GM10847 (cell line): ENCODE measurements around the gene DDX42.
A peak's percentile ranks its signal among the peaks of the same experiment; 100 is the strongest.

ENCODE experiments used
- POLR2A ChIP-seq: IDR thresholded peaks from 2 replicates; pipeline ENCODE4 v1.6.1; 2011; ENCODE audit not compliant: insufficient read length; ENCODE audit errors: extremely low read depth

Gene DDX42

DNA sequence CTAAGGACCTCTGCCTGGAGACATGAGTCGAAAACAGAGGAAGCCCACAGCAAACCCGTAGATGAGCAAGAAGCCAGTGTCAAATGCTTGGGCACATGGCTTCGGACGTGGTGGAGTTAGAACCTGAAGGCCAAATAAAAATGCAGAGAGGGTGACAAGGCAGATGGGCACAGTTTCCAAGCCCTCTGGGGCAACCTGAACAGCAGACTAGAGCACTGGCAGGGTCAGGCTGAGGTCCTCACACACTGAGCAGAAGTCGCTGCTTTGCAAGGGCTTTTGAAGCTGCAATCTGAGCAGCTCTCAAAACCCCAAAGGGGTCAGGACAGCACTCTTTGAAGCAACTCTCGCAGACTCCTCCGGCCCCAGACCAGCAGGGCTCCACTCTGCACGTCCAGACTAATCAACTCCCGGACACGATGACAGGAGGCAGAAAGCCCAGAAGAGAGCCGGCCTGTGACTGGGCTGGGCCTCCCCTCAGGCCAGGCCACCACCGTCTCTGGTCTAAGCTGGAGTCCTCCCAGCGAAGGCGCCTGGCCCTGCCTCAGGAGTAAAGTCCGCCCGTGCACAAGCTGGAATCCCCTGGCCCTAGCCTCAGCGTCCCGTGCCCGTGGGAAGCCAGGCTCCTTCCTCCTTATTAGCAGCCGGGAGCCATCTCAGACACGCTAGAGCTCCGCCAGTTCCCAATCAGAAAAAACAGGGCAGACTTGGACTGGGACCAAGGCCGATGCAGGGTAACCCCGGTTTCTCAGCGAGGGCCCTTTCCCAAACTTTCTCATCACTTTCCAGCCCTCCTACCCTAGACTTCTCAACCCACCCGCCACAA, 67.6 kb downstream of the DDX42 start:
- no peak for TF ChIP-seq POLR2A

DNA sequence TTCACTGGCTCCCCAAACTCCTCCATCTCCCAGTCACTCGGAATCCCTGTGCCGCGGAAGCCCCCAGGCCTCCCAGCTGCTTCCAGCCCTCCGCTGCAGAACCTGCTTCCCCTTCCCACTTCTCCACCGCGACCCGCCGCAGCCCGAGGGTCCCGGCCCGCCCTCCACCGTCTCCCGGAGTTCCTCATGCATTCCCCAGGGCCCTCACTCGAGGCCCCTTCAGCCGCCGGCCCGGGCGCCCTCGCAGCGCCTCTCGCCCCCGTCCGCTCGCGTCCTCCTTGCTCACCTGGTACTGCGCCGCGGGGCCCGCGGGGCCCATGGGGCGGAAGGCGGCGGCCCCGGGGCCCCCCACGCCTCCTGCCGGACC, 68.2 kb downstream of the DDX42 start:
- no peak for TF ChIP-seq POLR2A

DNA sequence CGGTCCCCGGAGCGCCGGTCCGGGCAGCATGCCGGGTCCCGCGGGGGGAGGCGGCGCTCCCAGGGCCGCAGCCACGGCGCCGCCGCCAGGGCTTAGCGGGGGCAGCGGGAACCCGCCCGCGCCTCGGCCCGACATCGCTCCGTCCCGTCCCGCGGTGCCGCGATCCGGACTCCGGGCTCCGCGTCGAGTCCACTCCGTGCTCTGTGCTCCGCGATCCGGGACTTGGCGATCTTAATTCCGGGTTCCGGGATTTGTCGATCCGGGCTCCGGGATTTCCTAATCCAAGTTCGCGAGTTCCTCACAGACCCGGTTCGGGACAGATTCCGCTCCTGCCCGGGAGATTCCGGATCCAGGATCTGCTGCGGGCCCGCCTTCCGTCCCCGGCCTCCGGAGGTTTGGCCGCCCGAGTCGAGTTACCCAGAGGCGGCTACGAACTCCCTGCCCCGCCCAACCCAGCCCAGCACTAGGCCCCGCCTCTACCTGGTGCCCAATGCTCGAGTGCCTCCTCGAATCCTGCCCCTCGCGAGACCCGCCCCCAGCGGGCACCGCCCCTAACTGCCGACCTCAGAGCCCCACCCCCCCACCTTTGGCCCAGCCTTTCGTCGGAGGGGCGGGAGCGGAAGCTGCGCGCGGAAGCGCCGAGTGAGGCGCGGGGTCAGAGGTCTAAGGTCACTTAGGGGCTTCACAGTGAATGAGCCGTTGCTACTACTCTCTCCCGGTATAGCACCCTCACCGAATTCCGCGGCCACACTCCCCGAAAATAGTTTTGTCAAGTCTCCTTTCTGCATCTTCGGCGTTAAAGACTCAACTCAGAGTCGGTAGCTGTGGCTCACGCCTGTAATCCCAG, 68.8 kb downstream of the DDX42 start, which contains the start of gene SMARCD2:
Gene SMARCD2, minus strand, starts transcription at position 146 of the 847 bp plus-strand sequence. Its CDS starts 11 bp downstream, at position 135.
- TF ChIP-seq POLR2A: peak; percentile 75

DNA sequence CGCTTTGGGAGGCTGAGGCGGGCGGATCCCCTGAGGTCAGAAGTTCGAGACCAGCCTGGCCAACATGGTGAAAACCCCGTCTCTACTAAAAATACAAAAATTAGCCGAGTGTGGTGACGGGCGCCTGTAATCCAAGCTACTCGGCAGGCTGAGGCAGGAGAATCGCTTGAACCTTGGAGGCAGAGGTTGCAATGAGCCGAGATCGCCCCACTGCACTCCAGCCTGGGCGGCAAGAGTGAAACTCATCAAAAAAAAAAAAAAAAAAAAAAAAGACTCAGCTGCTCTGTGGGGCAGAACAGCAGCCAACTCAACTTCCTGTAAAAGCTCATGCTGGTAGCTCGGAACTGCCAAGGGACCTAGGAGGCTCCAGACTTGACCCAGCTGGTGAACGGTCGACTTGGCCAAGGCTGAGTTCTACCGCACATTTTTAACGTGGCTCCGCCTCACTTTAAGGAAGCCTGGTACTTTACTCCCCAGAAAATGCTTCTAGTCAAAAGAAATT, 69.5 kb downstream of the DDX42 start:
- peak; percentile 33 for TF ChIP-seq POLR2A

DNA sequence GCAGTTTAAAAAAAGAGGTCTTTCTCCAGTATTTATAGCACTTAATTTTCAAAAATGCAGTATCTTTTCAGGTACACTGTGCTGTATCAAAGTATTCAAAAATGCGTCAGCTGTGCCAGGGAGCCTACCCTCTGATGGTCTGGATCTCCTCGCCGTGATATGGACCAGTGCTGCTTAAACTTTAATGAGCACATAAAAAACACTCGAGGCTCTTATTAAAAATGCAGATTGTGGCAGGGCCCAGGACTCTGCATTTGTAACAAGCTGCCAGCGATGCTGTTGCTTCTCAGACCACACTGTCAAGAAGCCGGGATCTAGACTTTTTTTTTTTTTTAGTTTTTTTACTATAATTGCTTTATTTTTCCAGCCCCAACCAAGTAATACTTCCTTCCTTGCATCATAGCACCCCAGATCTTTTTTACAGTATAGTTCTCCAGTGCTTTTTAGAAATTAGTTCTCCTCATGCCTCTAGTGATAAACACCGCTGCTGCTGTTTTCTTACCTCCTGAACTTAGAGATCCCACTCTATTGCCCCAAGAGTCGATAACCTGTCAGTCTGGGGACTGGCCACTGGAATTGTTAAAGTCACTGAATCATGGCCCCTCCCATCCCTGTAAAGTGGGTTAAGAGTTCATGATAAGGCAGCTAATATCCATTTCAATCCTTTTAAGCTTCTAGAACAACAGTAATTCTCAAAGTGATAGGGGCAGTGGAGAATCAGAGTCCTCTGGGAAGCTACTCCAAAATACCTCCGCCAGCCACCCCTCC, 70.1 kb downstream of the DDX42 start:
- no peak for TF ChIP-seq POLR2A

DNA sequence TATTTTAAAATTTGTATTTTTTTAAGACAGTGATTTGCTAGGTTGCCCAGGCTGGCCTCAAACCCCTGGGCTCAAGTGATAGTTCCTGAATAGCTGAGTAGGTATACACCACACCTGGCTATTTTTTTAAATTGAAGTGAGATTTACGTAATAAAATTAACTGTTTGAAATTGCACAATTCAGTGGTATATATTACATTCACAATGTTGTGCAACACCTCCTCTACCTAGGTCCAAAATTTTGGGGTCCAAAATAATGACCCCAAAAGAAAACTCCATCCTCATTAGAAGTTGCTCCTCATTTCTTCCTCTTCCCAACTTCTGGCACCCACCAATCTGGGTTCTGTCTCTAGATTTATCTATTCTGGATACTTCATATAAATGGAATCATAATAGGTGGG, 71.5 kb downstream of the DDX42 start:
- TF ChIP-seq POLR2A: no peak

DNA sequence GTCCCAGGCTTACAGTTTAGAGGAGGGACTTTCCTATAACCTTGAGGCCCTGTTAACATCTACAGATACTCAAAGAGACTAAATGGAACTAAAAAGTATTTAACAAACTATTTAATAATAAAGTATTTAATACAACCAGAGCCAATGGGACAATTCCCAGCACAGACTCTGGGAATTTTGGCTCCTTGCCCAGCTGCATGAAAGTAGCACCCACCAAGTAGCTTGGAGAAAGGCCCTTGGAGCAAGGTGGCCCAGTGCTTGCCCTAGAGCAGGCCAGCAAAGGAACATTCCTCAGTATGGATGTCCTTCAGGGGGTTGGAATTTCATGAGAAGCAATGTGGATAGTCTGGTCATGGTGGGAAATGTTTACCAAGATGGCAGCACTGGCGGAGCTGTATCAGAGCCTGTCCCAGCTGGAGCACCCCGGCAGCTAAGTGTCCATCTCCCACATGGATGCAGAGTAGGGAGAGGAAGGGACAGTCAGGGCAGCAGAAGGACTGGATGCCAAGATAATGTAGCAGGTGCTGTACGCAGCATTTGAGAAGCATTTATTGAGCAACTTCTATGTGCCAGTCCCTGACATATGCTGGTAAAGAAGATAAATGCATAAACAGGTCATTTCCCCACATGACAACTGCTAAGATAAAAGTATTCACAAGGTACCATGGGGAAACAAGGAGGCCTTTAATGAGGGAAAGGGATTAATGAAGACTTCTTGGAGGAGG, 73.7 kb downstream of the DDX42 start:
- no peak for TF ChIP-seq POLR2A

DNA sequence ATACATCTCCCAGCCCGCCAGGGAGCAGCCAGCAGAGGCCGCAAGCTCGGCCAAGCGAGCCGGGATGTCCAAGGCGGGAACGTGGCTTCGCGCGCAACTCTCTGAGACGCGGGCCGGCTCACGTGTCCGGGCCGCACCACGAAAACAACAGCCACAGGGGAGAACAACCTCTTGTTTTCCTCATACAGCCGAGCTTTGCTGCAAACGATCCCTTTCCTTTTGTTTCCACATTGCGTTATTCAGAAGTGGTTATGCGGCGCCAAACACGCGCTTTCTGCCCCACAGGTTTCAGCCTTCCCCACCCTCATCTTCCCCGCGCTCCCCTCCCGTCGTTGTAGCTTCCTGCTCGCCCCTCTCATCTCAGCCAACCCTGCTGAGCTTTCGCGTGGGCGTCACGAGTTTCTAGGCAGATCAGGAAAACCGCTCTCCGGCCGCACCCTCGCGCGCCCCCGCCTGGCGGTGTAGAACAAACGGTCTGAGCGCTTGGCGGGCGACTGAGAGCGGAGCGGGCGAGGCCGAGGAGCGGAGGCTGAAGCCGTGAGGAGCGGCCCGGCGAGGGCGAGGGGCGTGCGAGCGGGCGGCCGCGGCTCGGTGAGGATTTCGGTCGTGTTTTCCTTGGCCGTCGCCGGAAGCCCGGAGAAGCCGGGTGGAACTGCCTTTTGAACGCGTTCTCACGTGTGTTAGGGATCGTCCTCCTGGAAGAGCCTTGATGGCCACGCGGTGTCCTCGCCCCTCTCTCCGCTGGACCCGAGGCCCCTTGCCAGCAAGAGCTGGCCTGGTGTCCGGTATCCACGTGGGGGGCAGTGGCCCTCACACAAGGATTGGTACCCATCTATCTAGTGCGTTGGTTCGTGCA, 75.1 kb downstream of the DDX42 start:
- no peak for TF ChIP-seq POLR2A

DNA sequence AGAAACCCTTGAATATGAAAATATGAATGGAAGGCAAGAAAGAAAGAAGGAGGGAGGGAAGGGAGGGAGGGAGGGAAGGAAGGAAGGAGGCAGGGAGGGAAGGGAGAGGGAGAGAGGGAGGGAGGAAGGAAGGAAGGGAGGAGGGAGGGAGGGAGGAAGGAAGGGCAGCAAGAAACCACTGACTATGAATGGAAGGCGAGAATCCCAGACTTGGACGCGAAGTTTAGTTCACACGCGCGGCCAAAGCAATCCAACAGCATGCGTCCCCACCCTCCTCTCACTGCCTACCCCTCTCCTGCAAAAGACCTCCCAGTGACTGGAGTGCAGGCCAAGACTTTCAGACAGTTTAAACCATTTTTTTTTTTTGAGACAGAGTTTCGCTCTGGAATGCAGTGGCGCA, 76.4 kb downstream of the DDX42 start:
- no peak for TF ChIP-seq POLR2A

DNA sequence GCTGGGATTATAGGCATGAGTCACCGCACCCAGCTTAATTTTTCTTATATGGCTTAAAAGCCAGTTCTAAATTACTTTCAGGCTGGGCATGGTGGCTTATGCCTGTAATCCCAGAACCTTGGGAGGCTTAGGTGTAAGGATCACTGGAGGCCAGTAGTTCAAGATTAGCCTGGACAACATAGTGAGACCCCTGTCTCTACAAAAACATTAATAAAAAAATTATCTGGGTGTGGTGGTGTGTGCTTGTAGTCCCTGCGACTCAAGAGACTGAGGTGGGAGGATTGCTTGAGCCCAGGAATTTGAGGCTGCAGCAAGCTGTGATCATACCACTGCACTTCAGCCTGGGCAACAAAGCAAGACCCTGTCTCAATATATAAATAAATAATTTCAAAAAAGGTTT, 79.3 kb downstream of the DDX42 start:
- TF ChIP-seq POLR2A: no peak

DNA sequence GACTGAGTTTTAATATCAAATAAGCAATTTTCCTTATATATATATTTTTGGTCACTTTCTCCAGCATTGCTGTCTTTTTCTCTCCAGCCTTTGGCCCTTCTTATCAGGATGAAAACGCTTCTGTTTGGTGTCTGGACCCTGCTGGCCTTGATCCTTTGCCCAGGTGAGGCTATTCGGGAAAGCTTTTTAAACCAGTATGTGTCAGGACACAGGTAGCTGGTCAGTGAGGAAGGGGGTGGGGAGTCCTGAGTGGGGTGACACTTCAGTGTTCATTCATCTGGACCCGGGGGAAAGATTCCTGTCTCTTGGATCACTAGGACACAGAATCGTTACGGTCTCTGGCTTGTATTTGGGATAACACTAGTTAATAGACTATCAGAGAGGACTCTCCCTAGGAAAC, 80.7 kb downstream of the DDX42 start:
- TF ChIP-seq POLR2A: no peak

DNA sequence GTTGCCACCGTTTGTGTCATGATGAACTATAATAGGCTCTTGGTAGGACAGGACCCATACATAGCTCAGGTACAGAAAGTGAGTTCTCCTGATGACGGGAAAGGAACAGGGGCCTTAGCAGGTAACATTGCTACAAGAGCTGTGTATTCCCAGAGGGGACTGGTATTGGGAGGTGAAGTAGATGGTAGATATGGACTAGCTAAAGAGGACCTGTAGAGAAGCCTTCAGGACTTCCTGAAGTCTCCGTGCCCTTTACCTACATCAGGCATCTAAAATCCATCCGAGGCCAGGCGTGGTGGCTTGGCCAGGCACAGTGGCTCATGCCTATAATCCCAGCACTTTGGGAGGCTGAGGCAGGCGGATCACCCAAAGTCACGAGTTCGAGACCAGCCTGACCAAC, 81.2 kb downstream of the DDX42 start:
- TF ChIP-seq POLR2A: no peak

DNA sequence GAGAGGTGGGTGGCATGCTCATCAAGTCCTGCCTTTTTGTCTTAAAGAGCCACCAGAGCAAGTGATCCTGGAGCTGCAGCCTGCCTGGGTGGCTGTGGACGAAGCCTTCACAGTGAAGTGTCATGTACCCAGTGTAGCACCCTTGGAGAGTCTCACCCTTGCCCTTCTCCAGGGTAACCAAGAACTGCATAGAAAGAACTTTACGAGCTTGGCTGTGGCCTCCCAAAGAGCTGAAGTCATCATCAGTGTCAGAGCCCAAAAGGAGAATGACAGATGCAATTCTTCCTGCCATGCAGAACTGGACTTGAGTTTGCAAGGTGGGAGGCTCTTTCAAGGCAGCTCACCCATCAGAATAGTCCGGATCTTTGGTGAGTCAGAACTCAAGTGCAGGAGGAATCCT, 85.3 kb downstream of the DDX42 start:
- no peak for TF ChIP-seq POLR2A
